Neural crest cell (in vitro differentiated cells): ENCODE measurements around the gene KREMEN1. TPM values are rescaled to one million over a fixed set of nuclear protein-coding genes. Genes with fewer than 3 reads are reported as not detected.

ENCODE experiments used
- DNase-seq: peaks from one replicate; pipeline ENCODE4 v3.0.0; 2021; ENCODE audit warnings: low read depth, mixed read lengths, low spot score
- H3K27ac Mint-ChIP-seq: one replicate; pipeline ENCODE4 v1.8.0; 2021; ENCODE audit warnings: mild to moderate bottlenecking, mixed read lengths; ENCODE audit not compliant: unreplicated experiment
- H3K27me3 Mint-ChIP-seq: 2 replicates; pipeline ENCODE4 v1.8.0; 2021; ENCODE audit warnings: low read depth, mild to moderate bottlenecking, mixed read lengths
- H3K36me3 Mint-ChIP-seq: 2 replicates; pipeline ENCODE4 v1.8.0; 2021; ENCODE audit warnings: low read depth, mild to moderate bottlenecking, mixed read lengths
- H3K4me1 Mint-ChIP-seq: 2 replicates; pipeline ENCODE4 v1.8.0; 2021; ENCODE audit warnings: mixed read lengths
- H3K4me3 Mint-ChIP-seq: one replicate; pipeline ENCODE4 v1.8.0; 2021; ENCODE audit warnings: mild to moderate bottlenecking, mixed read lengths
- H3K9me3 Mint-ChIP-seq: 2 replicates; pipeline ENCODE4 v1.8.0; 2021; ENCODE audit warnings: mixed read lengths
- CTCF ChIP-seq: fragments of 200-600 bp; sonication (generic); conservative IDR thresholded peaks from 2 replicates; pipeline ENCODE4 v1.5.0; 2021; ENCODE audit warnings: antibody characterized with exemption, mild to moderate bottlenecking
- total RNA-seq: library from RNA; stranded (reverse); gene quantifications from 2 replicates; pipeline ENCODE4 v1.2.1, GENCODE V29; 2021

The KREMEN1 gene
- total RNA-seq, 1 donor from 2014 or later: 3.9 TPM

GRCh38 chr22:29071261-29072045 lies 1.4 kb upstream of the KREMEN1 start:
- peaks cover 66% of the 10 kb centered on the region for H3K27me3 Mint-ChIP-seq

GRCh38 chr22:29072193-29072978 lies 449 bp upstream of the KREMEN1 start:
- peak overlapping the region; percentile 81 for H3K4me3 Mint-ChIP-seq
- DNase-seq: peak; percentile 71
- no peaks in the 10 kb centered on the region for H3K9me3 Mint-ChIP-seq
- H3K4me1 Mint-ChIP-seq: peaks cover 20% of the 10 kb centered on the region
- no peaks in the 10 kb centered on the region for H3K36me3 Mint-ChIP-seq
- peaks cover 66% of the 10 kb centered on the region for H3K27me3 Mint-ChIP-seq
- H3K27ac Mint-ChIP-seq: no peak overlapping the region
- TF ChIP-seq CTCF: no peak

More at GRCh38 chr22:29071261-29072045, 1.4 kb upstream of the KREMEN1 start:
- peaks cover 20% of the 10 kb centered on the region for H3K4me1 Mint-ChIP-seq
- H3K9me3 Mint-ChIP-seq: no peaks in the 10 kb centered on the region
- no peaks in the 10 kb centered on the region for H3K36me3 Mint-ChIP-seq
- no peak for TF ChIP-seq CTCF
- no peak overlapping the region for H3K27ac Mint-ChIP-seq
- peak overlapping the region; percentile 85 for H3K4me3 Mint-ChIP-seq
- DNase-seq: peak; percentile 42

GRCh38 chr22:29073618-29074275 lies 912 bp downstream of the KREMEN1 start:
- H3K4me1 Mint-ChIP-seq: peaks cover 20% of the 10 kb centered on the region
- no peaks in the 10 kb centered on the region for H3K9me3 Mint-ChIP-seq
- H3K4me3 Mint-ChIP-seq: peak overlapping the region; percentile 77
- no peaks in the 10 kb centered on the region for H3K36me3 Mint-ChIP-seq
- peak; percentile 37 for DNase-seq
- H3K27ac Mint-ChIP-seq: no peak overlapping the region
- H3K27me3 Mint-ChIP-seq: peaks cover 66% of the 10 kb centered on the region
- TF ChIP-seq CTCF: no peak

- Mint-ChIP-seq H3K27ac (no peak overlapping the region), H3K36me3 (no peaks in the 10 kb centered on the region), H3K4me1 (peaks cover 20% of the 10 kb centered on the region), H3K27me3 (peaks cover 61% of the 10 kb centered on the region), H3K9me3 (no peaks in the 10 kb centered on the region), H3K4me3 (peak overlapping the region; percentile 77)
- no peak for TF ChIP-seq CTCF
- DNase-seq: no peak
Measured at GRCh38 chr22:29074276-29074772, 1.5 kb downstream of the KREMEN1 start.
